Measurements from ENCODE around the gene PTPN2. TPM values are rescaled to one million over a fixed set of nuclear protein-coding genes. Genes with fewer than 3 reads are reported as not detected.

PTPN2 gene
- total and polyA plus RNA-seq, 2 of the 4 experiments (the other 2 are of a cell fraction), result 13.2 to 30.6 TPM

DNA sequence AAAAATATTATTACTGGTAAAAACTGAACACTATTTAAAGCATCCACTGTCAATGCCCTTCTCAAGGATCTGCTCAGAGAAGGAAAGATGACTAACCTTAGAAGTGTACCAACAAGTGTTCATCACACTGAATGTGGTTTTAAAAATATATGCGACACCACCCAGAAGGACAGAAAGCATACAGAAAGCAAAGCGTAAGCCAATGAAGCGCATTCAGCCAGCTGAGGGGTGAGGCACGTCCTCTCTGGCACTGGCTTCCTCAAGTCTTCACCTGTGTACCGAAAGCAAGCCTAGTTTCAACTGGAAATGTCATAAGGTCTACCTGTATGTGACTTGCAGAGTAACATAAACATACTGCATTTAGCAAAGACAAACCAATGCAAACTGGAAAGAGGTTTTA is 92.4 kb downstream of the PTPN2 start:
- TF ChIP-seq, protein P1, sequence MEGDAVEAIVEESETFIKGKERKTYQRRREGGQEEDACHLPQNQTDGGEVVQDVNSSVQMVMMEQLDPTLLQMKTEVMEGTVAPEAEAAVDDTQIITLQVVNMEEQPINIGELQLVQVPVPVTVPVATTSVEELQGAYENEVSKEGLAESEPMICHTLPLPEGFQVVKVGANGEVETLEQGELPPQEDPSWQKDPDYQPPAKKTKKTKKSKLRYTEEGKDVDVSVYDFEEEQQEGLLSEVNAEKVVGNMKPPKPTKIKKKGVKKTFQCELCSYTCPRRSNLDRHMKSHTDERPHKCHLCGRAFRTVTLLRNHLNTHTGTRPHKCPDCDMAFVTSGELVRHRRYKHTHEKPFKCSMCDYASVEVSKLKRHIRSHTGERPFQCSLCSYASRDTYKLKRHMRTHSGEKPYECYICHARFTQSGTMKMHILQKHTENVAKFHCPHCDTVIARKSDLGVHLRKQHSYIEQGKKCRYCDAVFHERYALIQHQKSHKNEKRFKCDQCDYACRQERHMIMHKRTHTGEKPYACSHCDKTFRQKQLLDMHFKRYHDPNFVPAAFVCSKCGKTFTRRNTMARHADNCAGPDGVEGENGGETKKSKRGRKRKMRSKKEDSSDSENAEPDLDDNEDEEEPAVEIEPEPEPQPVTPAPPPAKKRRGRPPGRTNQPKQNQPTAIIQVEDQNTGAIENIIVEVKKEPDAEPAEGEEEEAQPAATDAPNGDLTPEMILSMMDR (conservative IDR thresholded peaks at IDR 0.05; ENCODE audit: low read depth, low read length), result no peak
- no peak for TF ChIP-seq MAZ (IDR thresholded peaks at IDR 0.05; ENCODE audit: borderline replicate concordance, low read depth, low read length)
- Histone ChIP-seq H2AK9ac (replicated peaks; ENCODE audit: low read depth, low read length, poor library complexity) (no peak overlapping the region), H4K8ac (ENCODE audit: low read depth in 2 of 2, low read length in 2 of 2) (no peak overlapping the region), H2BK20ac (ENCODE audit: low read depth, low read length) (no peak overlapping the region), H4K20me1 (ENCODE audit: insufficient read depth, low read length) (no peaks in the 10 kb centered on the region), H3K27me3 (ENCODE audit: control insufficient read depth, insufficient read depth, low read length) (no peaks in the 10 kb centered on the region), H4K91ac (ENCODE audit: insufficient read depth, low read depth, low read length) (no peak overlapping the region), H3K27ac (ENCODE audit: insufficient read depth, low read length) (no peak overlapping the region), H3K4me1 (ENCODE audit: control insufficient read depth, insufficient read depth, low read length) (no peaks in the 10 kb centered on the region), H3K4me2 (ENCODE audit: low read depth, low read length) (no peak overlapping the region), H3K23ac (ENCODE audit: low read depth, low read length) (no peak overlapping the region), H3K4ac (ENCODE audit: low read depth, low read length) (no peak overlapping the region), H2AFZ (replicated peaks; ENCODE audit: low read length, poor library complexity) (no peak overlapping the region), H3K36me3 (ENCODE audit: control insufficient read depth, insufficient read depth, low read length) (0 out of 2 replicates have a peak, but pooled peaks cover 1% of the 10 kb centered on the region), H3K18ac (ENCODE audit: low read depth, low read length) (no peak overlapping the region), H2BK15ac (ENCODE audit: low read depth, low read length) (no peak overlapping the region), H2AK5ac (ENCODE audit: low read depth, low read length) (no peak overlapping the region), H3K9me1 (ENCODE audit: insufficient read depth, low read length) (no peaks in the 10 kb centered on the region), H3K4me3 (ENCODE audit: insufficient read depth, low read depth, low read length) (no peak overlapping the region), H3K9ac (ENCODE audit: low read depth, low read length) (no peak overlapping the region), H2BK120ac (ENCODE audit: low read depth, low read length) (no peak overlapping the region), H3K9me3 (ENCODE audit: control insufficient read depth, insufficient read depth, low read length) (no peaks in the 10 kb centered on the region), H4K5ac (ENCODE audit: low read depth, low read length) (no peak overlapping the region), H3K56ac (ENCODE audit: extremely low read depth, insufficient read depth, low read length) (no peak overlapping the region), H3K79me1 (ENCODE audit: low read depth in 1 of 2, low read length in 2 of 2) (no peaks in the 10 kb centered on the region), H3K14ac (replicated peaks; ENCODE audit: low read depth, low read length) (no peak overlapping the region), H2BK5ac (ENCODE audit: low read depth, low read length, poor library complexity, severe bottlenecking) (no peak overlapping the region)
- BruUV-seq (replicated peaks), result no TSS peak
- intact Hi-C loops (cut with micrococcal nuclease), result no loop called here
- dilution Hi-C loops (cut with HindIII; ENCODE audit: low sequenced_read_pairs, unreplicated experiment), result loop anchor here (25.0 kb wide), 1 partner anchor 354 kb away; no protein-coding TSS in a partner anchor
- DNase-seq (no peak), ATAC-seq (ENCODE audit: low read depth) (no peak)
- WGBS, 2 experiments (ENCODE audit: extremely low coverage in 2 of 2, insufficient read length in 1 of 2), result no CpG with 5 or more reads among the region's 5 CpGs
- CTCF ChIA-PET, result no interaction called here
- in situ Hi-C loops (cut with MboI; ENCODE audit: low sequenced_read_pairs), result no loop called here
- POLR2A ChIA-PET (ENCODE audit: unreplicated experiment), result no interaction called here
